Brain microvascular endothelial cell (primary cell): ENCODE data around the gene FEV.

Experiments used
- DNase-seq: peaks from one replicate; pipeline ENCODE4 v3.0.0-alpha.2; 2020
- H3K27ac ChIP-seq: fragments of 250-450 bp; sonication (Bioruptor Pico); 2 replicates; pipeline ENCODE4 v1.5.1; 2020; ENCODE audit warnings: mild to moderate bottlenecking, moderate library complexity
- H3K27me3 ChIP-seq: fragments of 250-450 bp; sonication (Bioruptor Pico); replicated peaks from 2 replicates; pipeline ENCODE4 v1.5.1; 2020; ENCODE audit warnings: mild to moderate bottlenecking
- H3K36me3 ChIP-seq: fragments of 250-450 bp; sonication (Bioruptor Pico); replicated peaks from 2 replicates; pipeline ENCODE4 v1.5.1; 2020; ENCODE audit warnings: mild to moderate bottlenecking
- H3K4me3 ChIP-seq: 2 replicates; pipeline ENCODE4 v1.5.1; 2011; ENCODE audit warnings: low read depth, mild to moderate bottlenecking, control low read depth, low read length, moderate library complexity
- CTCF ChIP-seq: IDR thresholded peaks from 2 replicates; pipeline ENCODE4 v1.5.1; 2011; ENCODE audit warnings: low read depth, mild to moderate bottlenecking, moderate library complexity, low read length, control low read depth, inconsistent platforms; ENCODE audit errors: missing control alignments
- in situ Hi-C: cut with HindIII; loops from 2 replicates; pipeline ENCODE4 v1.10.0; 2017; ENCODE audit warnings: low sequenced_read_pairs, low pct_ligation_motif_present

The FEV gene

GRCh38 chr2:218981390-218981880 is 3.5 kb downstream of the FEV start:
- H3K27ac ChIP-seq: no peak overlapping the region
- no peak for DNase-seq
- peaks cover 59% of the 10 kb centered on the region for H3K27me3 ChIP-seq
- in situ Hi-C loops: no loop called here
- peak; percentile 13 for TF ChIP-seq CTCF
- H3K4me3 ChIP-seq: no peak overlapping the region
- H3K36me3 ChIP-seq: no peaks in the 10 kb centered on the region

- peak; percentile 1 for TF ChIP-seq CTCF
- no peak overlapping the region for H3K27ac ChIP-seq
- in situ Hi-C loops: no loop called here
- no peak for DNase-seq
- no peaks in the 10 kb centered on the region for H3K36me3 ChIP-seq
- no peak overlapping the region for H3K4me3 ChIP-seq
- peaks cover 55% of the 10 kb centered on the region for H3K27me3 ChIP-seq
Observed at GRCh38 chr2:218980735-218981389, 4.1 kb downstream of the FEV start.

- no peak overlapping the region for H3K27ac ChIP-seq
- DNase-seq: peak; percentile 60
- peak overlapping the region; percentile 27 for H3K4me3 ChIP-seq
- in situ Hi-C loops: no loop called here
- peak; percentile 90 for TF ChIP-seq CTCF
- H3K27me3 ChIP-seq: peaks cover 49% of the 10 kb centered on the region
- no peaks in the 10 kb centered on the region for H3K36me3 ChIP-seq
Observed at GRCh38 chr2:218979846-218980734, 4.9 kb downstream of the FEV start.

- H3K36me3 ChIP-seq: no peaks in the 10 kb centered on the region
- H3K4me3 ChIP-seq: no peak overlapping the region
- no peak for DNase-seq
- no peak for TF ChIP-seq CTCF
- H3K27me3 ChIP-seq: peaks cover 17% of the 10 kb centered on the region
- in situ Hi-C loops: no loop called here
- H3K27ac ChIP-seq: no peak overlapping the region
Observed at GRCh38 chr2:218975060-218975777, 9.8 kb downstream of the FEV start.

GRCh38 chr2:218970894-218971293 is 14.1 kb downstream of the FEV start:
- Histone ChIP-seq H3K4me3 (no peak overlapping the region), H3K27me3 (peaks cover 11% of the 10 kb centered on the region), H3K36me3 (no peaks in the 10 kb centered on the region), H3K27ac (no peak overlapping the region)
- TF ChIP-seq CTCF: no peak
- no peak for DNase-seq
- in situ Hi-C loops: no loop called here
